SU-DHL-6 (cell line): ENCODE data around the gene YES1.

ENCODE experiments used
- EZH2phosphoT487 ChIP-seq: fragments of 200-600 bp; sonication (generic), shearing (Covaris generic); conservative IDR thresholded peaks from 2 replicates; pipeline ENCODE4 v1.6.1; 2018; ENCODE audit warnings: mild to moderate bottlenecking, antibody characterized with exemption, low read length, moderate library complexity, mixed read lengths
- TF ChIP-seq, protein P1 (sequence below): fragments of 200-600 bp; sonication (generic); IDR thresholded peaks from one replicate; pipeline ENCODE4 v1.5.1; 2017; ENCODE audit warnings: antibody characterized with exemption, mild to moderate bottlenecking, low read length, moderate library complexity; ENCODE audit not compliant: insufficient read depth, poor library complexity, severe bottlenecking

- TF ChIP-seq, protein P1, sequence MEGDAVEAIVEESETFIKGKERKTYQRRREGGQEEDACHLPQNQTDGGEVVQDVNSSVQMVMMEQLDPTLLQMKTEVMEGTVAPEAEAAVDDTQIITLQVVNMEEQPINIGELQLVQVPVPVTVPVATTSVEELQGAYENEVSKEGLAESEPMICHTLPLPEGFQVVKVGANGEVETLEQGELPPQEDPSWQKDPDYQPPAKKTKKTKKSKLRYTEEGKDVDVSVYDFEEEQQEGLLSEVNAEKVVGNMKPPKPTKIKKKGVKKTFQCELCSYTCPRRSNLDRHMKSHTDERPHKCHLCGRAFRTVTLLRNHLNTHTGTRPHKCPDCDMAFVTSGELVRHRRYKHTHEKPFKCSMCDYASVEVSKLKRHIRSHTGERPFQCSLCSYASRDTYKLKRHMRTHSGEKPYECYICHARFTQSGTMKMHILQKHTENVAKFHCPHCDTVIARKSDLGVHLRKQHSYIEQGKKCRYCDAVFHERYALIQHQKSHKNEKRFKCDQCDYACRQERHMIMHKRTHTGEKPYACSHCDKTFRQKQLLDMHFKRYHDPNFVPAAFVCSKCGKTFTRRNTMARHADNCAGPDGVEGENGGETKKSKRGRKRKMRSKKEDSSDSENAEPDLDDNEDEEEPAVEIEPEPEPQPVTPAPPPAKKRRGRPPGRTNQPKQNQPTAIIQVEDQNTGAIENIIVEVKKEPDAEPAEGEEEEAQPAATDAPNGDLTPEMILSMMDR: no peak
- no peak for TF ChIP-seq EZH2phosphoT487
Observed at GRCh38 chr18:834082-834720, 22.2 kb upstream of the YES1 start.
